Stimulated activated CD4-positive, alpha-beta T cell treated with anti-CD3 and anti-CD28 coated beads, Interleukin-2, amount 100 ng/mL, for 24 hours (primary cell): ENCODE measurements around the gene COQ10B.
"Not testable (repeated sequence)": the region's sequence is repeated elsewhere in the genome, so short reads cannot be mapped to it uniquely, and the experiment has no call there.

ENCODE experiments used
- DNase-seq, 2 donors: peaks; one replicate each; pipeline ENCODE4 v3.0.0-alpha.2; 2020

COQ10B gene

DNA sequence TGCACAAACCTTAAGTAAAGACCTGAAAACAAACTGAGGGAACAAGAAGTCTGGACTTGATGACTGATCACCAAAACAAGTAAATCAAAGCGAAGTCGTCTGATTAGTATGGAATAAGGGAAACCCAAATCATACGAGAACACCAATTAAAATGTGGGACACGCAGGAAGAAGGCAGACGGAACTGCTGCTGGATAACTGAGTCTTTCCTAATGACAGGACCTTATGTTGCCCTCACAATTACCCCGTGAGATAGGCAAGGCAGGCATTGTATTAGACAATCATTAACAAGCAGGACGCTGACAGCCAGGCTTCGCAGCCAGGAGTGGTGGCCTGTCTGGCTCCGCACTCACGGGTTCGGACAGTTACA lies 614 bp upstream of the COQ10B start:
- DNase-seq = no peak

DNA sequence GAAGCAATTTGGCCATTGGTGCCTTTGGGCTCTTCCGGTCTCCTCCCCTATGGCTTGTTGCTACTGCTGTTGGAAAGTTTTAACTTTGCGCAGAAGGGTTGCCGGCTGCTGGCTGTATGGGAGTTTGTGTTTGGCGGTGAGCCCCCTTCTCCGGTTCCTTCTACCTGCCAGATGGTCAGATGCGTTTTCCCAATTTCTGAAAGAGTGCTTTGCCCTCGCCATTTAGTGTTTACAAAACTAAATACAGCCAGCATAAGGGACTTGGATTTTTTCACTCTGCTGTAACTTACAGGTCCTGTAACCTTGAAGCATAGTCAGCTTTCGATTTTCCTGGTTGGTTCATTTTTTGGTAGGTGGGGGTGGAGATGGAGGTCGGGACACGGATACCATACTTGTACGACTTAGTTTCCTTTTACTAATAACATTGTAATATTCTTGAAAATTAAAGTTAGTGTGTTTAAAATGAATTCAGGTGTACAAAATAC lies 604 bp downstream of the COQ10B start:
- DNase-seq = no peak

DNA sequence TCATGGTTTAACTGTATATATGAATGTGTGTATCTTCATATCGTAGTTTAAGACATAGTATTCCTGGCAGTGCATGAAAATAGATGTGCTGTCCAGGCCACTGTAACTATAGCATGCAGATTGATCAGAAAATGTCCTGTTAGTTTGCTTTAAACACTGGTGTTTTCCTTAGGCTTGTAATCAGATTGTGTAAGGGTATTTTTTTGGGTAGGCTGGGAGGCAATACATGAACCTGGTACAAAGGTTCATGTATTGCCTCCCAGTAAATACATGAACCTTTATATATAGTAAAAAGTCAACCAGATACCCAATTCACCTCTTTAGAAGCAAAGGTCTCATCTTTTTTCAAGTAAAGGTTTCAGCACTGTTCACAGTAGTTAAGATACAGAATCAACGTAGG lies 1.6 kb downstream of the COQ10B start:
- no peak for DNase-seq

- no peak for DNase-seq
These were observed 2.1 kb downstream of the COQ10B start for GRCh38 chr2:197455428-197455827.

DNA sequence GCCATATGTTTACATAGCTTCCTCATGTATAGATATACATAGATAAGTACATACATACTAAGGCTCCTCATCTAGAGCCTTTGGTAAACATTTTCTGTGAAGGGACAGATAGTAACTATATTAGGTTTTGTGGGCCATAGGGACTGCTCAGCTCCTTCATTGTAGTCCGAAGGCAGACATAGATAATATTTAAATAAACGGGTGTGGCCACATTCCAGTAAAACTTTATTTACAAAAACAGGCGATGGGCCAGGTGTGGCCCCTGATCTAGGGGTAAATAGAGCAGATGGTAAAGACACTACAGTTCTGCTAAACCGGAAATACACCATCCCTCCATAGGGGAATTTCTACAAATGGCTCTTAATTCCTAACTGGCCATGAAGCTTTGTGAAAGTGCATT lies 7.3 kb downstream of the COQ10B start:
- DNase-seq = no peak

- DNase-seq = no peak
These were observed 7.7 kb downstream of the COQ10B start for GRCh38 chr2:197461057-197461456.

- DNase-seq = no peak
These were observed 10.8 kb downstream of the COQ10B start for GRCh38 chr2:197464175-197464574.

DNA sequence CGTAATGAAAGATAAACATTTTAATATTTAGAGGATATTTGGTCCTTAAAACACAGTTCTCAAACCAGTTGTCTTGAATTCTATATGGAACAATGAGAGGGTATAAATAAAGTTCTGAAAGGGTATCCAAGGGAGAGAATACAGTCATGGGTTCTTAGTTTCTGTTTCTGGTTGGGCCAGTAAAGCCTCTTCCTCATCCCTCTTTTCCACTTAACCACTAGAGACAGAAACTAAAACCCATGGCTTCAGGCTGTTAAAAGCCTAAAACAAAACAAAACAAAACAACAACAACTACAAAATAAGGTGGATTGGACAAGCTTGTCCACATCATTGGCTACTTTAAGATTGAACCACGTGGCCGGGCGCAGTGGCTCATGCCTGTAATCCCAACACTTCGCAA lies 18.8 kb downstream of the COQ10B start:
- no peak for DNase-seq

GRCh38 chr2:197477797-197478196 lies 24.4 kb downstream of the COQ10B start:
- DNase-seq = no peak

GRCh38 chr2:197480165-197481036 lies 27.0 kb downstream of the COQ10B start:
- no peak for DNase-seq

- DNase-seq = not testable (repeated sequence)
These were observed 30.9 kb downstream of the COQ10B start for GRCh38 chr2:197484248-197484647.

DNA sequence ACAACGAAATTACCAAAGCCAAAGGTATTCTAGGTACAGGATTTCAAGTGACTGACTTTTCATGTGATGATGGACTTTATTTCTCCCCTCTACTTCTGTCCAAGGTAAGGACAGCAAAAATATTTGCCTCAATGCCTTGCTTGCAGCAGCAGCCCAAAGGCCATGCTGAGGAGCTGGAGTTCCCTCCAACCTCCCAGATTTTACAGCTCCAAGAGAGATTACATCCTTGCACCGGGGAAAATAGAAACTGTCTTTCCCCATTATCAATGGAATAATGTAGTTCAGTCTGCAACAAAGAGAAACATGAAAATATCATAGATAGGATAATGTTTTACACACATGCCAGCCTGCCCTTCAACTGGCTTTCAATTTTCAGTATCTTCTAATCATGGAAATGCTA lies 32.8 kb downstream of the COQ10B start:
- DNase-seq = no peak

DNA sequence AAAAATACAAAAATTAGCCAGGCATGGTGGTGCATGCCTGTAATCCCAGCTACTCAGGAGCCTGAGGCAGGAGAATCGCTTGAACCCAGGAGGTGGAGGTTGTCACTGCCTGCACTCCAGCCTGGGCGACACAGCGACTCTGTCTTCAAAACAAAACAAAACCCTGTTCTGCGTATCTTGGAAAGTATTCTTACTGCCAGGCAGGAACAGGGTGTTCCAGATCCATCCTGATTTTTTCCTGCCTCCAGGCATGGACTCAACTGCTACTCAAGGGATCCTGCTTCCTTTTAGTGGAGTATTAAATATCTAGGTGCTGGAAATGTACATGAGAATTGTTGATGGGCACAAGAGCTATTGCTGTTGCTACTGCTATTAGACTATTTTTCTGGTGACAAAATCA lies 34.0 kb downstream of the COQ10B start:
- DNase-seq = no peak

- DNase-seq = no peak
These were observed 42.2 kb downstream of the COQ10B start for GRCh38 chr2:197495433-197496134.

DNA sequence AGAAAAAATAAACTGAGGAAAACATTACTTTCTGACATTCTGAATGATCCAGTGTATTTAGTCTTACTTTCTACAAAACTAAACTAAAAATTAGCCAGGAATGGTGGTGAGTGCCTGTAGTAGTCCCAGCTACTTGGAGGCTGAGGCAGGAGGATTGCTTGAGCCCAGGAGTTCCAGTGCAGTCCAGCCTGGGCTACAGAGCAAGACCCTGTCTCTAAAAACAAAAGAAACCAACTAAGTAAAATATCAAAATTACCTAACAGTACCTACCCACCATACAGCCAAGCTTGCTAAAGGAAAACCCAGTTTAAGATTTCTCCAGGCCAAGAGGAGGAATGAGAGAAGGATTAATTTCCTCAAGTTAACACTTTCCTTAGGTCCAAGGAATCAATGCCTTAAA lies 43.3 kb downstream of the COQ10B start:
- DNase-seq = no peak

- no peak for DNase-seq
These were observed 44.0 kb downstream of the COQ10B start for GRCh38 chr2:197497326-197497725.

GRCh38 chr2:197498235-197498936 lies 45.0 kb downstream of the COQ10B start:
- DNase-seq = no peak

GRCh38 chr2:197498937-197499593 lies 45.7 kb downstream of the COQ10B start:
- DNase-seq = peak; percentile 61 to 64

- peak; percentile 98 for DNase-seq
These were observed 46.5 kb downstream of the COQ10B start, which contains the start of the genes HSPD1 and HSPE1 for GRCh38 chr2:197499594-197500502. TSS of gene HSPD1 (minus strand) at chr2:197499840. CDS start at chr2:197498848, 992 bp downstream. TSS of gene HSPE1 (plus strand) at chr2:197500379. CDS start at chr2:197500437, 58 bp downstream.

- peak in 1 of 2 donors; percentile 45 for DNase-seq
These were observed 47.3 kb downstream of the COQ10B start for GRCh38 chr2:197500503-197501131.

- no peak for DNase-seq
These were observed 48.8 kb downstream of the COQ10B start for GRCh38 chr2:197502201-197502600.
